Myocyte (in vitro differentiated cells): ENCODE results near the gene GSTA5. TPM values are rescaled to one million over a fixed set of nuclear protein-coding genes. Genes with fewer than 3 reads are reported as not detected.
"Not testable (repeated sequence)": the region's sequence is repeated elsewhere in the genome, so short reads cannot be mapped to it uniquely, and the experiment has no call there.

Experiments
- DNase-seq: peaks from one replicate; pipeline ENCODE4 v3.0.0-alpha.2; 2012; ENCODE audit warnings: low read depth
- total RNA-seq: library from RNA; depleted of rRNA; stranded (reverse); fragments of >200 nt; gene quantifications from 2 replicates; pipeline ENCODE4 v1.2.3, GENCODE V29; 2014

GSTA5 gene
- total RNA-seq, 1 donor from 2014 or later: not detected

DNA sequence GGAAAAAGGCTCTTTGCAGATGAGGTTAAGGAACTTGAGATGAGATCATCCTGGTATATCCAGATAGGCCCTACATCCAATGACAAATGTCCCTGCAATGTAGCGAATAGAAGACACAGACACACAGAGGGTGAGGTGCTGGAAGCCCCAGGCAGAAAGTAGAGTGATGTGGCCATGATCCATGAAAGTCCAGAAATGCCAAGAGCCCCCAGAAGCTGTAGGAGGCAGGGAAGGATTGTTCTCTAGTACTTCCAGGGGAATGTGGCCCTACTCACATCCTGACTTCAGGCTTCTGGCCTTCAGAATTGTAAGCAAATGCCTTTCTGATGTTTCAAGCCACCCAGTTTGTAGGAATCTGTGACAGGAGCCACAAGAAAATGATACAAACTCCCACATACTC is 51.0 kb downstream of the GSTA5 start:
- not testable (repeated sequence) for DNase-seq

DNA sequence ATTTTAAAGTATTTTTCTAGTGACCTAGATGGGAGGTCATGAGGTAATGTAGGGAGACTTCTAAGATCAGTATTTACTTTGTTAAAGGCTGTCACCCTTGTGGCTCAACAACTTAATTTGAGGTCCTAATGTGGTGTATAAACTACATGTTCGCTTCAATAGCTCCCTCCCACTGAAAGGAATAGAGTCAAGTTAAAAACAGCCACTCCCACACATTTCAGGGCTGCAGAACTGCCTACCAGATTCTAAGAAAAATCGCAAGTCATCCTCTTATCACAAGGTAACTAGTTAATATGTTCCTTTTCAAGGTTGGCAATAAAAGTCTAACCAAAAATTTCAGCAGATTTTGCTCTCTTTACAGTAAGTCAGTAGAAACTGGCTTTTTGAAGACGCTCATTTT is 52.1 kb downstream of the GSTA5 start:
- DNase-seq: no peak

DNA sequence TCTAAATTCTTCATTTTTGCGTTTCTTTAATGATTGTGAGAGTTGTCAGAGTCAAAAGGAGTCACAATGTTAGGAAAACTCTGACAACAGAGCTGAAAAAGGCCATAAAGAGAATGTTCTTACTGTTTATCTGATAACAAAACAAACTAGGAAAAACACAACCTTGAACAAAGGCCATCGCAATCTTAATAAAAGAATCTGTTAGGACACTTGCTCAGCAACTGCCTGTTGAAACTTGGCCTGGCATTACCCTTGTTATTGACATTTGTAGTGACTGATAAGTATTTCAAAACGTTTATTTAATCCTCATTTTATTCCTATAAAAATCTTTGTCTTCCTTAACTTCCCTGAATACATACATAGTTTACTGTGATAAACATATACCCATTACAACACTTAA is 52.7 kb downstream of the GSTA5 start:
- DNase-seq: no peak

- no peak for DNase-seq
Measured at GRCh38 chr6:52786249-52786956, 54.2 kb downstream of the GSTA5 start.

DNA sequence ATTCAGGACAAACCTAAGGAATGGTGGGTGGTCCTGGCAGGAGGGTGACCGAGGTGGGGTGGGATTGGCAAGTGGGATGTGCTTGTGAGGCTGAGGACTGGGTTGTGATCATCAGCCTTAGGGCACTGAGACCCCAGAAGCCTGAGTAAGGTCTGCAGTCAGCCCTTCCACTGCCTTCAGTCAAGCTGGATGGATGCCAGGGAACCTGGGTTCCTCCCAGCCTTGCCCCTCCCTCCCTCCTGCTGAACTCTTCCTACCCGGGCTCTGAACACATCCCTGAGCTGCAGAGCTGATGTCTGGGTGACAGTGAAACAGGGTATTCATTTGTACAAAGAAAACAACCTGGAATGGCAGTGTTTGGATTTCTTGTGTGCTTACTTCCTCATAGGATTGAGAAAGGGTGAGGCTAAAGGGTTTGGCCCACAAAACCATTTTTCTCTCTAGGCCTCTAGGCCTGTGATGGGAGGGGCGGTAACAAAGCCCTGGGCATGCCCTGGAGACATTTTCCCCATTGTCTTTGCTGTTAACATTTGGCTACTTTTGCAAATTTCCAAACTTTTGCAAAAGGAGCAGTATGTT is 57.8 kb downstream of the GSTA5 start:
- not testable (repeated sequence) for DNase-seq

DNA sequence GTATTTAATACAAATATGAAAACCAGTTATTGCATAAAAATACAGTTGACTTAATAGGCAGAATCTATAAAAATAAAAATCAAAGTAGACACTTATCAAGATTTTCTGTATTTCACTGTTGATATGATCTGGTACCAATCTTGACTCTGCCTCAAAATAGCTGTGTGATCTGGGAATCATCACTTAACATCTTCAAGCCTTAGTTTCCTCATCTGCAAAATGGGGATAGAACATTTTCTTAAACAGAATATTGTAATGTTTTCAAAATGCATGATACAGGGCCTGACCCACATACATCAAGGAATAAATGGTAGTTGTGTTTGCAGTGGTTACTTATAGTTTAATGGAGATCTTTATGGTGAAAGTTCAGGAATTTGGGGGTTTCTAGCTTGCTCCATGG is 58.4 kb downstream of the GSTA5 start:
- DNase-seq: not testable (repeated sequence)

Other genes starting within 250 kb of the GSTA5 start
- 12.9 and 14.4 TPM in 2 replicates for gene TMEM14A, start 169.7 kb downstream of the GSTA5 start, total RNA-seq
- gene GSTA2, start 77.3 kb downstream of the GSTA5 start, total RNA-seq: not detected in 2 replicates
- gene GSTA1, start 37.0 kb downstream of the GSTA5 start, total RNA-seq: not detected in 2 replicates
- not detected in 2 replicates for gene GSTA3, start 68.9 kb upstream of the GSTA5 start, total RNA-seq
- gene GSTA4, start 154.5 kb upstream of the GSTA5 start, total RNA-seq: 40.1 and 40.6 TPM in 2 replicates
- gene CILK1, start 221.0 kb upstream of the GSTA5 start, total RNA-seq: 7.2 and 8.2 TPM in 2 replicates
- 39.8 and 46.2 TPM in 2 replicates for gene FBXO9, start 224.6 kb upstream of the GSTA5 start, total RNA-seq